OCI-LY1 (cell line): ENCODE results near the gene METTL21C.

Source experiments
- H2AFZ ChIP-seq: fragments of 200-600 bp; sonication (generic), shearing (Covaris generic); 2 replicates; pipeline ENCODE4 v1.6.0; 2014; ENCODE audit warnings: antibody characterized with exemption, mild to moderate bottlenecking, low read length
- H3F3A ChIP-seq: fragments of 200-600 bp; sonication (generic), shearing (Covaris generic); 2 replicates; pipeline ENCODE4 v1.6.0; 2014; ENCODE audit warnings: mild to moderate bottlenecking, antibody characterized with exemption, low read length, moderate library complexity; ENCODE audit not compliant: insufficient read depth
- H3K27ac ChIP-seq: fragments of 200-600 bp; sonication (generic); 2 replicates; pipeline ENCODE4 v1.5.1; 2014; ENCODE audit warnings: low read length, mixed run types, mild to moderate bottlenecking, low read depth; ENCODE audit not compliant: poor library complexity, severe bottlenecking
- H3K27me3 ChIP-seq: fragments of 200-600 bp; sonication (generic); 2 replicates; pipeline ENCODE4 v1.6.0; 2014; ENCODE audit warnings: antibody characterized with exemption, mild to moderate bottlenecking, low read length, moderate library complexity; ENCODE audit not compliant: insufficient read depth
- H3K36me3 ChIP-seq: fragments of 200-600 bp; sonication (generic); 2 replicates; pipeline ENCODE4 v1.6.1; 2014; ENCODE audit warnings: mild to moderate bottlenecking, antibody characterized with exemption, low read length, moderate library complexity, mixed read lengths; ENCODE audit not compliant: insufficient read depth
- H3K4me1 ChIP-seq: fragments of 200-600 bp; sonication (generic); 2 replicates; pipeline ENCODE4 v1.5.1; 2014; ENCODE audit warnings: mild to moderate bottlenecking, low read length, moderate library complexity; ENCODE audit not compliant: insufficient read depth, severe bottlenecking
- H3K4me2 ChIP-seq: fragments of 200-600 bp; sonication (generic), shearing (Covaris generic); 2 replicates; pipeline ENCODE4 v1.6.1; 2014; ENCODE audit warnings: low read length
- H3K4me3 ChIP-seq: fragments of 200-600 bp; sonication (generic); 2 replicates; pipeline ENCODE4 v1.5.1; 2014; ENCODE audit warnings: low read length, low read depth, mild to moderate bottlenecking, mixed read lengths; ENCODE audit not compliant: poor library complexity, severe bottlenecking
- H3K79me2 ChIP-seq: fragments of 200-600 bp; shearing (Covaris generic); 2 replicates; pipeline ENCODE4 v1.6.1; 2016; ENCODE audit warnings: mixed run types, low read length, mixed read lengths; ENCODE audit not compliant: insufficient read depth
- H3K9ac ChIP-seq: fragments of 200-600 bp; sonication (generic), shearing (Covaris generic); 2 replicates; pipeline ENCODE4 v1.6.1; 2014; ENCODE audit warnings: mild to moderate bottlenecking, low read length, mixed read lengths
- H3K9me2 ChIP-seq: fragments of 200-600 bp; sonication (generic), shearing (Covaris generic); 2 replicates; pipeline ENCODE4 v1.6.1; 2014; ENCODE audit warnings: low read depth, mild to moderate bottlenecking, low read length, mixed read lengths
- H3K9me3 ChIP-seq: fragments of 200-600 bp; shearing (Covaris generic); 2 replicates; pipeline ENCODE4 v1.6.1; 2014; ENCODE audit warnings: low read length, mixed read lengths
- H4K20me1 ChIP-seq: fragments of 200-600 bp; sonication (generic), shearing (Covaris generic); 2 replicates; pipeline ENCODE4 v1.6.0; 2016; ENCODE audit warnings: mild to moderate bottlenecking, low read length; ENCODE audit not compliant: insufficient read depth
- CTCF ChIP-seq: fragments of 200-600 bp; sonication (generic), shearing (Covaris generic); IDR thresholded peaks from 2 replicates; pipeline ENCODE4 v1.5.1; 2017; ENCODE audit warnings: mild to moderate bottlenecking, antibody characterized with exemption, low read length, moderate library complexity, mixed read lengths
- EZH2 ChIP-seq: fragments of 200-600 bp; sonication (generic), shearing (Covaris generic); IDR thresholded peaks from 2 replicates; pipeline ENCODE4 v1.8.0; 2017; ENCODE audit warnings: borderline replicate concordance, mixed run types, mild to moderate bottlenecking, antibody characterized with exemption, low read length, moderate library complexity, mixed read lengths

Gene METTL21C

GRCh38 chr13:102651392-102651791 lies 43.5 kb downstream of the METTL21C start:
- H3K36me3 ChIP-seq = peaks cover 89% of the 10 kb centered on the region
- H3K9me2 ChIP-seq = no peaks in the 10 kb centered on the region
- H3K9ac ChIP-seq = no peak overlapping the region
- H3K27me3 ChIP-seq = no peaks in the 10 kb centered on the region
- H3K27ac ChIP-seq = no peak overlapping the region
- no peaks in the 10 kb centered on the region for H3F3A ChIP-seq
- H3K4me2 ChIP-seq = no peak overlapping the region
- H4K20me1 ChIP-seq = no peaks in the 10 kb centered on the region
- H3K4me3 ChIP-seq = no peak overlapping the region
- no peaks in the 10 kb centered on the region for H3K4me1 ChIP-seq
- TF ChIP-seq CTCF (no peak), EZH2 (no peak)
- H3K79me2 ChIP-seq = no peaks in the 10 kb centered on the region
- H3K9me3 ChIP-seq = no peaks in the 10 kb centered on the region
- no peak overlapping the region for H2AFZ ChIP-seq

DNA sequence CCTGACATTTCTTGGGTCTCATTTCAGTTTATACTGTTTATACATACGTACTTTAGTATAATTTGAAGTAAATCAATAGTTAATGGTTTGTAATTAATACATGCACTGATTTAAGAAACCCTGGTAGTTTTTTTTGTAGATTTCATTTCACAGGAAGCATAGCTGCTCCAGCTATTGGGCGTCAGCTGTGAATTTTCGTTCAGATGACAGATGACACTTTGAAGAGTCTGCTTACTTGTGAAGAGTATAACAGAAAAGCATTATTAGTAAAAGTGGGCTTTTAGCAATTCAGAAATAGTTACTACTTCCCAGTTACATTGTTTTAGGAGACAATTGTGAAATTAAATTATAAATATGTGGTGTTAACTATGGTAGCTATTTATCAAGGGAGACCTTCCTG lies 44.4 kb downstream of the METTL21C start:
- Histone ChIP-seq H3K79me2 (no peaks in the 10 kb centered on the region), H3K27ac (no peak overlapping the region), H3K9ac (no peak overlapping the region), H3K4me1 (no peaks in the 10 kb centered on the region), H3K4me2 (no peak overlapping the region), H3K9me2 (no peaks in the 10 kb centered on the region), H2AFZ (no peak overlapping the region), H3F3A (no peaks in the 10 kb centered on the region), H3K36me3 (peaks cover 89% of the 10 kb centered on the region), H3K9me3 (no peaks in the 10 kb centered on the region), H3K4me3 (no peak overlapping the region), H3K27me3 (no peaks in the 10 kb centered on the region), H4K20me1 (no peaks in the 10 kb centered on the region)
- TF ChIP-seq EZH2 (no peak), CTCF (no peak)

DNA sequence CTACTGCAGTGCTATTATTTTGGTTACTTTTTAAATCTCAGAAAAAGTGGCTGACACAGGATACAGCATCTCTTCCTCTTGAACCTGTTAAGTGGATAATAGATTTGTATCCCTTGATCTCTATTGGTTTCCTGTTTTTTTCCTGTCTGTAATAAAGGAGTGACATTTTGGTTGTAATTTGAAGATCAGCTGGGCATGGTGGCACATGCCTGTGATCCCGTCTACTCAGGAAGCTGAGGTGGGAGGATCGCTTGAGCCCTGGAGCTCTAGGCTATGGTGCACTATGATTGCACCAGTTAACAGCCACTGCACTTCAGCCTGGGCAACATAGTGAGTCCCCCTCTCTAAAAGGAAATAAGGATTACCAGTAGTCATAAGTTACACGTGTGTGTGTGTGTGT lies 46.8 kb downstream of the METTL21C start:
- Histone ChIP-seq H3K36me3 (peaks cover 92% of the 10 kb centered on the region), H3K4me2 (no peak overlapping the region), H3K9me2 (no peaks in the 10 kb centered on the region), H3F3A (no peaks in the 10 kb centered on the region), H3K79me2 (no peaks in the 10 kb centered on the region), H3K27me3 (no peaks in the 10 kb centered on the region), H3K9ac (no peak overlapping the region), H3K27ac (no peak overlapping the region), H3K4me1 (no peaks in the 10 kb centered on the region), H2AFZ (no peak overlapping the region), H3K4me3 (no peak overlapping the region), H3K9me3 (no peaks in the 10 kb centered on the region), H4K20me1 (no peaks in the 10 kb centered on the region)
- TF ChIP-seq EZH2 (no peak), CTCF (no peak)
